Panc1 (cell line): ENCODE measurements around the gene DRGX.

Experiments
- POLR2AphosphoS5 ChIP-seq: IDR thresholded peaks from 2 replicates; pipeline ENCODE4 v1.6.1; 2012; ENCODE audit warnings: mild to moderate bottlenecking, low read depth, low read length, moderate library complexity
- REST ChIP-seq, 2 experiments: IDR thresholded peaks; 2 replicates each; pipeline ENCODE4 v1.6.1; 2011 to 2012; ENCODE audit warnings: low read depth in 2 of 2, control low read depth in 1 of 2, low read length in 1 of 2, mild to moderate bottlenecking in 1 of 2, moderate library complexity in 1 of 2; ENCODE audit not compliant: insufficient read depth in 1 of 2
- SIN3A ChIP-seq: IDR thresholded peaks from 2 replicates; pipeline ENCODE4 v1.6.1; 2012; ENCODE audit warnings: low read depth, mild to moderate bottlenecking, low read length, moderate library complexity, borderline replicate concordance; ENCODE audit not compliant: insufficient read depth
- TCF7L2 ChIP-seq: IDR thresholded peaks from 2 replicates; pipeline ENCODE4 v1.6.1; 2011; ENCODE audit warnings: mild to moderate bottlenecking, low read depth, low read length, inconsistent platforms
- TF ChIP-seq, protein P1 (sequence below): fragments of 450-650 bp; IDR thresholded peaks from 2 replicates; pipeline ENCODE4 v1.5.1; 2017; ENCODE audit warnings: mild to moderate bottlenecking

GRCh38 chr10:49348593-49348992, 47.3 kb downstream of the DRGX start:
- TF ChIP-seq, protein P1, sequence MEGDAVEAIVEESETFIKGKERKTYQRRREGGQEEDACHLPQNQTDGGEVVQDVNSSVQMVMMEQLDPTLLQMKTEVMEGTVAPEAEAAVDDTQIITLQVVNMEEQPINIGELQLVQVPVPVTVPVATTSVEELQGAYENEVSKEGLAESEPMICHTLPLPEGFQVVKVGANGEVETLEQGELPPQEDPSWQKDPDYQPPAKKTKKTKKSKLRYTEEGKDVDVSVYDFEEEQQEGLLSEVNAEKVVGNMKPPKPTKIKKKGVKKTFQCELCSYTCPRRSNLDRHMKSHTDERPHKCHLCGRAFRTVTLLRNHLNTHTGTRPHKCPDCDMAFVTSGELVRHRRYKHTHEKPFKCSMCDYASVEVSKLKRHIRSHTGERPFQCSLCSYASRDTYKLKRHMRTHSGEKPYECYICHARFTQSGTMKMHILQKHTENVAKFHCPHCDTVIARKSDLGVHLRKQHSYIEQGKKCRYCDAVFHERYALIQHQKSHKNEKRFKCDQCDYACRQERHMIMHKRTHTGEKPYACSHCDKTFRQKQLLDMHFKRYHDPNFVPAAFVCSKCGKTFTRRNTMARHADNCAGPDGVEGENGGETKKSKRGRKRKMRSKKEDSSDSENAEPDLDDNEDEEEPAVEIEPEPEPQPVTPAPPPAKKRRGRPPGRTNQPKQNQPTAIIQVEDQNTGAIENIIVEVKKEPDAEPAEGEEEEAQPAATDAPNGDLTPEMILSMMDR = no peak
- TF ChIP-seq SIN3A (no peak), POLR2AphosphoS5 (no peak), REST (IDR thresholded peaks at IDR 0.05; ENCODE audit: insufficient read depth in 1 of 2, low read depth in 2 of 2, low read length in 1 of 2) (no peak), TCF7L2 (no peak)
